Suprapubic skin (tissue), 4 donors: Measurements from ENCODE around the gene RAB11FIP2. TPM values are rescaled to one million over a fixed set of nuclear protein-coding genes. Genes with fewer than 3 reads are reported as not detected.

Source experiments
- DNase-seq, 2 donors: peaks; one replicate each; pipeline ENCODE4 v3.0.0-alpha.2; 2019; ENCODE audit warnings: low spot score in 2 of 2
- H3K27ac ChIP-seq: fragments of 200-600 bp; sonication (generic); one replicate; pipeline ENCODE4 v1.5.1; 2019
- H3K27me3 ChIP-seq: fragments of 200-600 bp; sonication (generic); one replicate; pipeline ENCODE4 v1.5.1; 2019
- H3K36me3 ChIP-seq: fragments of 200-600 bp; sonication (generic); one replicate; pipeline ENCODE4 v1.5.1; 2019
- H3K4me1 ChIP-seq: fragments of 200-600 bp; sonication (generic); one replicate; pipeline ENCODE4 v1.5.1; 2019
- H3K4me3 ChIP-seq: fragments of 200-600 bp; sonication (generic); one replicate; pipeline ENCODE4 v1.5.1; 2019; ENCODE audit warnings: mild to moderate bottlenecking
- H3K9me3 ChIP-seq: fragments of 200-600 bp; sonication (generic); one replicate; pipeline ENCODE4 v1.5.1; 2019
- EP300 ChIP-seq: sonication (generic); formaldehyde crosslinking; IDR thresholded peaks from one replicate; pipeline ENCODE4 v1.6.1; 2017; ENCODE audit warnings: antibody characterized with exemption
- POLR2A ChIP-seq, 2 donors: fragments of 450-650 bp; IDR thresholded peaks; one replicate each; pipeline ENCODE4 v1.6.1; 2017; ENCODE audit warnings: antibody characterized with exemption in 2 of 2, mild to moderate bottlenecking in 2 of 2, moderate library complexity in 2 of 2
- POLR2AphosphoS5 ChIP-seq, 3 donors: sonication (generic); formaldehyde crosslinking; IDR thresholded peaks; one replicate each; pipeline ENCODE4 v1.6.1; 2017; ENCODE audit warnings: antibody characterized with exemption in 3 of 3
- WGBS: methylation state at CpG from one replicate; pipeline ENCODE4 v1.1.5; 2018; 5-methylcytosine and 5-hydroxymethylcytosine counted together
- total RNA-seq, 4 donors: library from RNA; depleted of rRNA; stranded (reverse); fragments of >200 nt; gene quantifications; one replicate each; pipeline ENCODE4 v1.1.0, GENCODE V29; 2016
- TF ChIP-seq, protein P1 (sequence below), 2 donors: fragments of 200-600 bp in 1 of 2; fragments of 450-650 bp in 1 of 2; sonication (generic) in 1 of 2; IDR thresholded peaks; one replicate each; pipeline ENCODE4 v1.5.1; 2016 to 2019; ENCODE audit warnings: antibody characterized with exemption in 2 of 2, mild to moderate bottlenecking in 1 of 2, moderate library complexity in 1 of 2

The RAB11FIP2 gene
- total RNA-seq, 4 donors from 2014 or later = 10.2 to 29.0 (median 13.0) TPM

DNA sequence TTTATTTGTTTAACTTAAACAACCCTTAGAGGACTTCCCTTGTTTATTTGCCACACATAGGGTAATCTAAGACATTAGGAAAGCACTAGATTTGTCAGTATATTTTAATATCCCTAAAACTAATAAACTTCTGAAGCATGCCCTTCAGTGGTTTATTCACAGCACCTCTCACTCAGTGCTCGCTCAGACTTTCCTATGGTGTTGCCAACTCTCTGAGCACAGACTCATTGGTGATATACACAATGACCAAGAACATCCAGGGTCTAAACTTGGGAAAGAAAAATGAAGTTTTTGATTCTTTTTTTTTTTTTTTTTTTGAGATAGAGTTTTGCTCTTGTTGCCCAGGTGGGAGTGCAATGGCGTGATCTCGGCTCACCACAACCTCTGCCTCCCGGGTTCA, 82.2 kb downstream of the RAB11FIP2 start:
- DNase-seq = no peak

DNA sequence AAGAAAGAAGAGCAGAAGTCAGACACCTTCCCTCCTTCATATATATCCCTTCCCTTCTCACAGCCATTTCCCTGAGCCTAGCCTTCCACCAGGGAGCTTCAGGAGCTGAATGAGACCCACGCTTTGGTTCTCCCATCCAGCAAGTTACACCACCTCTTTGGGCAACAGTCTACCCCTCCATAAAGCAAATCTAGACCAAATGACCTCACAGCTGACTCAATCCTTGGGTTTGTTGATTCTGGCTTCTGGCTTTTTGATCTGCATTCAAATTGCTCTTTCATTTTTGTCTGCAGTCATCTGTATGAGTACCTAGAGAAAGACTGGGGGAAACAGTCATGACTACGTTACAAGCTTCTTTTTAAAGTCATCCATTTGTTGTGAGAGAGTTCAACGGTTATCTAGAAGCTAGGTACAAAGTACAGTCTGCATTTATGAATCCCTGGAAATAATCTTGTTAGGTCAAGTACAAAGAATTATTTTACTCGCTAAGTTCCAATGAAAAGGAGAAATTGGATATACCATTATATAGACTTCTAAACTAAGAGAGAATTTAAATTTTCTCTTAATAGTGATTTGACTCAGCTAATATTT, 86.3 kb downstream of the RAB11FIP2 start:
- TF ChIP-seq, protein P1, sequence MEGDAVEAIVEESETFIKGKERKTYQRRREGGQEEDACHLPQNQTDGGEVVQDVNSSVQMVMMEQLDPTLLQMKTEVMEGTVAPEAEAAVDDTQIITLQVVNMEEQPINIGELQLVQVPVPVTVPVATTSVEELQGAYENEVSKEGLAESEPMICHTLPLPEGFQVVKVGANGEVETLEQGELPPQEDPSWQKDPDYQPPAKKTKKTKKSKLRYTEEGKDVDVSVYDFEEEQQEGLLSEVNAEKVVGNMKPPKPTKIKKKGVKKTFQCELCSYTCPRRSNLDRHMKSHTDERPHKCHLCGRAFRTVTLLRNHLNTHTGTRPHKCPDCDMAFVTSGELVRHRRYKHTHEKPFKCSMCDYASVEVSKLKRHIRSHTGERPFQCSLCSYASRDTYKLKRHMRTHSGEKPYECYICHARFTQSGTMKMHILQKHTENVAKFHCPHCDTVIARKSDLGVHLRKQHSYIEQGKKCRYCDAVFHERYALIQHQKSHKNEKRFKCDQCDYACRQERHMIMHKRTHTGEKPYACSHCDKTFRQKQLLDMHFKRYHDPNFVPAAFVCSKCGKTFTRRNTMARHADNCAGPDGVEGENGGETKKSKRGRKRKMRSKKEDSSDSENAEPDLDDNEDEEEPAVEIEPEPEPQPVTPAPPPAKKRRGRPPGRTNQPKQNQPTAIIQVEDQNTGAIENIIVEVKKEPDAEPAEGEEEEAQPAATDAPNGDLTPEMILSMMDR (IDR thresholded peaks at IDR 0.05) = no peak
- TF ChIP-seq POLR2A (IDR thresholded peaks at IDR 0.05) (no peak), POLR2AphosphoS5 (IDR thresholded peaks at IDR 0.05) (no peak), EP300 (no peak)
- no peak overlapping the region for H3K27ac ChIP-seq
- H3K36me3 ChIP-seq = no peaks in the 10 kb centered on the region
- no peaks in the 10 kb centered on the region for H3K27me3 ChIP-seq
- no peaks in the 10 kb centered on the region for H3K4me1 ChIP-seq
- H3K9me3 ChIP-seq = no peaks in the 10 kb centered on the region
- H3K4me3 ChIP-seq = no peak overlapping the region
- 87% methylated on average over 4 of the region's 4 CpGs for WGBS
- no peak for DNase-seq

More for the DNA sequence above, 82.2 kb downstream of the RAB11FIP2 start:
- H3K27ac ChIP-seq = no peak overlapping the region
- H3K9me3 ChIP-seq = no peaks in the 10 kb centered on the region
- H3K4me3 ChIP-seq = no peak overlapping the region
- H3K27me3 ChIP-seq = no peaks in the 10 kb centered on the region
- no peak for TF ChIP-seq POLR2A (IDR thresholded peaks at IDR 0.05)
- no peaks in the 10 kb centered on the region for H3K36me3 ChIP-seq
- WGBS = 90% methylated on average over 4 of the region's 4 CpGs
- no peaks in the 10 kb centered on the region for H3K4me1 ChIP-seq

DNA sequence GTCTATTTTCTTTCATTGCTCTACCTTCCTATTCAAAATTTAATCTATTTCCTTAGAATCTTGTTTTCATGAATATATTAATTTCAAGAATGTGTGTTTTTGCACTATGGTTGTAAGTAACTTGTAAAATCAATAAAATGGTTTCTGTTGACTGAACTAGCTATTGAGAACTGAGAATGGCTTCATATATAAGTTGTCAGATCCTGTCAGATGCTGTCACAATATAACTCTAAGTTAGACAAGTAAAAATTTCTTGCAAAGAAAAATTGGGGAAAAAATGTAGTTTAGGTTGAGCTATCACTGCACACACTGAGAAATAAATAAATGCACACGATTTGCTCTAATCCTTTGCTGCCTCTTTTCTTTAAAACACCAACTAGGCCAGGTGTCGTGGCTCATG, 89.8 kb downstream of the RAB11FIP2 start:
- H3K4me1 ChIP-seq = no peaks in the 10 kb centered on the region
- no peaks in the 10 kb centered on the region for H3K27me3 ChIP-seq
- H3K27ac ChIP-seq = no peak overlapping the region
- 73% methylated on average over 2 of the region's 2 CpGs for WGBS
- H3K9me3 ChIP-seq = no peaks in the 10 kb centered on the region
- no peak for DNase-seq
- H3K4me3 ChIP-seq = no peak overlapping the region
- TF ChIP-seq, protein P1 (IDR thresholded peaks at IDR 0.05) = no peak
- TF ChIP-seq EP300 = no peak
- no peak for TF ChIP-seq POLR2A (IDR thresholded peaks at IDR 0.05)
- no peak for TF ChIP-seq POLR2AphosphoS5 (IDR thresholded peaks at IDR 0.05)
- H3K36me3 ChIP-seq = no peaks in the 10 kb centered on the region

- Histone ChIP-seq H3K27me3 (no peaks in the 10 kb centered on the region), H3K36me3 (no peaks in the 10 kb centered on the region), H3K27ac (no peak overlapping the region), H3K4me1 (no peaks in the 10 kb centered on the region), H3K9me3 (no peaks in the 10 kb centered on the region), H3K4me3 (no peak overlapping the region)
- no peak for DNase-seq
- WGBS = 85% methylated on average over 1 of the region's 1 CpG
- TF ChIP-seq, protein P1 (IDR thresholded peaks at IDR 0.05) = no peak
- TF ChIP-seq EP300 = no peak
- no peak for TF ChIP-seq POLR2A (IDR thresholded peaks at IDR 0.05)
- TF ChIP-seq POLR2AphosphoS5 (IDR thresholded peaks at IDR 0.05) = no peak
Observed at GRCh38 chr10:117955176-117955575, 91.6 kb downstream of the RAB11FIP2 start.
